ENCODE data around the gene CNST.

The CNST gene

GRCh38 chr1:246642719-246643118, 76.5 kb downstream of the CNST start:
- Histone ChIP-seq H3K4me1 (ENCODE audit: insufficient read depth, low read length, poor library complexity, severe bottlenecking) (no peaks in the 10 kb centered on the region), H3K79me2 (ENCODE audit: insufficient read depth, low read length) (no peaks in the 10 kb centered on the region), H2AFZ (ENCODE audit: low read length) (no peak overlapping the region), H3K9me2 (replicated peaks; ENCODE audit: low read depth, low read length) (no peaks in the 10 kb centered on the region), H3K4me3 (ENCODE audit: low read length, poor library complexity, severe bottlenecking) (no peak overlapping the region), H3K4me2 (ENCODE audit: low read depth, low read length, poor library complexity, severe bottlenecking) (no peak overlapping the region), H3K27me3 (ENCODE audit: insufficient read depth, low read length, poor library complexity, severe bottlenecking) (no peaks in the 10 kb centered on the region), H3F3A (ENCODE audit: low read depth) (no peaks in the 10 kb centered on the region), H3K9me3 (ENCODE audit: insufficient read depth, low read depth, low read length) (no peaks in the 10 kb centered on the region), H3K36me3 (ENCODE audit: insufficient read depth, low read length) (peaks cover 51% of the 10 kb centered on the region), H3K9ac (ENCODE audit: low read depth, low read length, poor library complexity, severe bottlenecking) (no peak overlapping the region), H4K20me1 (ENCODE audit: insufficient read depth, low read length, poor library complexity, severe bottlenecking) (no peaks in the 10 kb centered on the region)
- no peak for TF ChIP-seq CTCF (conservative IDR thresholded peaks at IDR 0.05; ENCODE audit: low read length)
- TF ChIP-seq EZH2phosphoT487 (IDR thresholded peaks at IDR 0.05; ENCODE audit: borderline replicate concordance), result no peak

- Histone ChIP-seq H3K9me2 (replicated peaks; ENCODE audit: low read depth, low read length) (no peaks in the 10 kb centered on the region), H3F3A (ENCODE audit: low read depth) (no peaks in the 10 kb centered on the region), H3K4me2 (ENCODE audit: low read depth, low read length, poor library complexity, severe bottlenecking) (no peak overlapping the region), H3K36me3 (ENCODE audit: insufficient read depth, low read length) (peaks cover 67% of the 10 kb centered on the region), H3K9ac (ENCODE audit: low read depth, low read length, poor library complexity, severe bottlenecking) (no peak overlapping the region), H3K4me1 (ENCODE audit: insufficient read depth, low read length, poor library complexity, severe bottlenecking) (no peaks in the 10 kb centered on the region), H4K20me1 (ENCODE audit: insufficient read depth, low read length, poor library complexity, severe bottlenecking) (no peaks in the 10 kb centered on the region), H3K79me2 (ENCODE audit: insufficient read depth, low read length) (no peaks in the 10 kb centered on the region), H3K4me3 (ENCODE audit: low read length, poor library complexity, severe bottlenecking) (no peak overlapping the region), H3K9me3 (ENCODE audit: insufficient read depth, low read depth, low read length) (no peaks in the 10 kb centered on the region), H3K27me3 (ENCODE audit: insufficient read depth, low read length, poor library complexity, severe bottlenecking) (no peaks in the 10 kb centered on the region), H2AFZ (ENCODE audit: low read length) (no peak overlapping the region)
- TF ChIP-seq EZH2phosphoT487 (IDR thresholded peaks at IDR 0.05; ENCODE audit: borderline replicate concordance) (no peak), CTCF (conservative IDR thresholded peaks at IDR 0.05; ENCODE audit: low read length) (0 out of 2 replicates have a peak, but pooled peaks have one; percentile 8)
Observed at GRCh38 chr1:246647113-246647512, 80.9 kb downstream of the CNST start.

- no peaks in the 10 kb centered on the region for H3K9me2 ChIP-seq (replicated peaks; ENCODE audit: low read depth, low read length)
- no peaks in the 10 kb centered on the region for H3K4me1 ChIP-seq (ENCODE audit: insufficient read depth, low read length, poor library complexity, severe bottlenecking)
- H3K9ac ChIP-seq (ENCODE audit: low read depth, low read length, poor library complexity, severe bottlenecking), result no peak overlapping the region
- peaks cover 68% of the 10 kb centered on the region for H3K36me3 ChIP-seq (ENCODE audit: insufficient read depth, low read length)
- no peaks in the 10 kb centered on the region for H4K20me1 ChIP-seq (ENCODE audit: insufficient read depth, low read length, poor library complexity, severe bottlenecking)
- no peaks in the 10 kb centered on the region for H3K79me2 ChIP-seq (ENCODE audit: insufficient read depth, low read length)
- H3K9me3 ChIP-seq (ENCODE audit: insufficient read depth, low read depth, low read length), result no peaks in the 10 kb centered on the region
- TF ChIP-seq EZH2phosphoT487 (IDR thresholded peaks at IDR 0.05; ENCODE audit: borderline replicate concordance) (no peak), CTCF (conservative IDR thresholded peaks at IDR 0.05; ENCODE audit: low read length) (no peak)
- H3K27me3 ChIP-seq (ENCODE audit: insufficient read depth, low read length, poor library complexity, severe bottlenecking), result no peaks in the 10 kb centered on the region
- no peaks in the 10 kb centered on the region for H3F3A ChIP-seq (ENCODE audit: low read depth)
- no peak overlapping the region for H3K4me3 ChIP-seq (ENCODE audit: low read length, poor library complexity, severe bottlenecking)
- no peak overlapping the region for H3K4me2 ChIP-seq (ENCODE audit: low read depth, low read length, poor library complexity, severe bottlenecking)
- no peak overlapping the region for H2AFZ ChIP-seq (ENCODE audit: low read length)
Observed at GRCh38 chr1:246647513-246647912, 81.3 kb downstream of the CNST start.

Measured in Loucy (cell line).